Gastroesophageal sphincter (tissue), 2 donors: ENCODE measurements around the gene OR2AT4.

Experiments
- POLR2A ChIP-seq, 2 donors: fragments of 450-650 bp; IDR thresholded peaks; one replicate each; pipeline ENCODE4 v1.6.1; 2017; ENCODE audit warnings: antibody characterized with exemption in 2 of 2, mild to moderate bottlenecking in 2 of 2, moderate library complexity in 1 of 2
- POLR2AphosphoS5 ChIP-seq: sonication (generic); formaldehyde crosslinking; IDR thresholded peaks from one replicate; pipeline ENCODE4 v1.6.1; 2017; ENCODE audit warnings: antibody characterized with exemption

DNA sequence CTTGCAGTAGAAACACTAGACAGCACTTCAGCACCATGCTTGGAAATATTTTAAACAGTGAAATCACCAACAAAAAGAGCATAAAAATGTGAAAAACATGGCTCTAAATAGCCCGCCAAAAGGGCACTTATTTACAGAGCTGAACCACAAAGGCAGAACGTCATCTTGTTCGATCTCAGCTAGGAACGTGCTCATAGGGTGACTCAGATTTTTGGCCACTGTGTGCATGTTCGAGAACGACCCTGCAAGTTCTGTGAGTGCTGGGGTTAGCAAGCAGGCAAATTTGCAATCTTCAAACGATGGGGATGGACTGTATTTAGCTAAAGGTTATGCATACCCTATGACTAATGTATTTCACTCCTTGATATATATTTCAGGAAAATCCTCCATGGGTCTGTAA, 30.6 kb downstream of the OR2AT4 start:
- TF ChIP-seq POLR2A (IDR thresholded peaks at IDR 0.05), result no peak
- TF ChIP-seq POLR2AphosphoS5, result no peak
